AG04450 (cell line): ENCODE results near the gene SLC46A1. TPM values are rescaled to one million over a fixed set of nuclear protein-coding genes. Genes with fewer than 3 reads are reported as not detected.

Experiments used
- CTCF ChIA-PET: fragments of 300-600, 350-600 bp; formaldehyde crosslinking; extraction: SDS; loops from one replicate; lab custom pipeline; 2022; ENCODE audit warnings: antibody characterized with exemption, inconsistent platforms; lab: Charles Lee
- POLR2A ChIA-PET: fragments of 350-600 bp; formaldehyde crosslinking; extraction: SDS; loops from one replicate; lab custom pipeline; 2021; ENCODE audit warnings: antibody characterized with exemption, inconsistent platforms; lab: Yijun Ruan, JAX
- DNase-seq: peaks from one replicate; pipeline ENCODE4 v3.0.0-alpha.2; 2011; ENCODE audit warnings: low read depth, low spot score
- H3K27ac ChIP-seq: one replicate; pipeline ENCODE4 v1.5.1; 2012; ENCODE audit warnings: low read depth, low read length, control low read depth
- H3K27me3 ChIP-seq: one replicate; pipeline ENCODE4 v1.6.0; 2012; ENCODE audit warnings: low read length; ENCODE audit not compliant: control insufficient read depth, insufficient read depth
- H3K4me3 ChIP-seq: 2 replicates; pipeline ENCODE4 v1.5.1; 2011; ENCODE audit warnings: mild to moderate bottlenecking, low read depth, low read length, control low read depth
- H3K9me3 ChIP-seq: 2 replicates; pipeline ENCODE4 v1.5.1; 2012; ENCODE audit warnings: low read length; ENCODE audit not compliant: control insufficient read depth, insufficient read depth
- CTCF ChIP-seq: IDR thresholded peaks from 2 replicates; pipeline ENCODE4 v1.5.1; 2011; ENCODE audit warnings: low read depth, low read length, control low read depth, inconsistent platforms
- polyA plus RNA-seq: library from polyadenylated mRNA; depleted of rRNA; stranded (reverse); fragments of >200 nt; gene quantifications from 2 replicates; pipeline ENCODE4 v1.2.3, GENCODE V29; 2011

SLC46A1 gene
- polyA plus RNA-seq, 1 experiment, result 2.5 TPM

GRCh38 chr17:28391401-28391800 lies 14.6 kb downstream of the SLC46A1 start:
- DNase-seq, result no peak
- Histone ChIP-seq H3K9me3 (no peaks in the 10 kb centered on the region), H3K27me3 (no peaks in the 10 kb centered on the region), H3K27ac (no peak overlapping the region), H3K4me3 (no peak overlapping the region)
- POLR2A ChIA-PET, result interaction anchor here (0.7 kb wide), 1 partner anchor 81 kb away, joined by 9 read pairs; no protein-coding TSS in a partner anchor
- TF ChIP-seq CTCF, result no peak
- CTCF ChIA-PET, result interaction anchor here (0.6 kb wide), 2 partner anchors 58 to 497 kb away, joined by 3 to 5 read pairs; no protein-coding TSS in a partner anchor

- ChIA-PET POLR2A (interaction anchor here (0.7 kb wide), 1 partner anchor 350 kb away, joined by 3 read pairs; no protein-coding TSS in a partner anchor), CTCF (interaction anchor here (0.6 kb wide), 1 partner anchor 497 kb away, joined by 5 read pairs; no protein-coding TSS in a partner anchor)
- H3K27me3 ChIP-seq, result no peaks in the 10 kb centered on the region
- no peak for DNase-seq
- TF ChIP-seq CTCF, result no peak
- no peaks in the 10 kb centered on the region for H3K9me3 ChIP-seq
- no peak overlapping the region for H3K4me3 ChIP-seq
- H3K27ac ChIP-seq, result no peak overlapping the region
Measured at GRCh38 chr17:28390984-28391383, 15.0 kb downstream of the SLC46A1 start.

- Histone ChIP-seq H3K9me3 (no peaks in the 10 kb centered on the region), H3K27ac (no peak overlapping the region), H3K4me3 (no peak overlapping the region), H3K27me3 (no peaks in the 10 kb centered on the region)
- DNase-seq, result no peak
- no peak for TF ChIP-seq CTCF
- CTCF ChIA-PET, result no interaction called here
- POLR2A ChIA-PET, result interaction anchor here (0.7 kb wide), 1 partner anchor 350 kb away, joined by 3 read pairs; no protein-coding TSS in a partner anchor
Measured at GRCh38 chr17:28390563-28390962, 15.4 kb downstream of the SLC46A1 start.

GRCh38 chr17:28390141-28390540 lies 15.9 kb downstream of the SLC46A1 start:
- no peak for DNase-seq
- Histone ChIP-seq H3K27me3 (no peaks in the 10 kb centered on the region), H3K4me3 (no peak overlapping the region), H3K27ac (no peak overlapping the region), H3K9me3 (no peaks in the 10 kb centered on the region)
- ChIA-PET CTCF (no interaction called here), POLR2A (no interaction called here)
- no peak for TF ChIP-seq CTCF

- TF ChIP-seq CTCF, result no peak
- no peak for DNase-seq
- Histone ChIP-seq H3K4me3 (no peak overlapping the region), H3K27ac (no peak overlapping the region), H3K9me3 (no peaks in the 10 kb centered on the region; the same call in 1 of the 2 replicates), H3K27me3 (no peaks in the 10 kb centered on the region)
- ChIA-PET POLR2A (no interaction called here), CTCF (no interaction called here)
Measured at GRCh38 chr17:28388106-28388505, 17.9 kb downstream of the SLC46A1 start.
